Transverse colon (tissue), 4 donors: ENCODE data around the gene PRLR. TPM values are rescaled to one million over a fixed set of nuclear protein-coding genes. Genes with fewer than 3 reads are reported as not detected.
"Not testable (repeated sequence)": the region's sequence is repeated elsewhere in the genome, so short reads cannot be mapped to it uniquely, and the experiment has no call there.

Experiments
- DNase-seq: peaks from one replicate; pipeline ENCODE4 v3.0.0-alpha.2; 2019
- H3K27ac ChIP-seq, 4 donors: fragments of 200-600 bp; sonication (generic); 2 replicates each; pipeline ENCODE4 v1.5.1; 2016 to 2018; ENCODE audit warnings: inconsistent platforms in 4 of 4
- H3K27me3 ChIP-seq: fragments of 200-600 bp; sonication (generic); 2 replicates; pipeline ENCODE4 v1.5.1; 2017; ENCODE audit warnings: inconsistent platforms
- H3K36me3 ChIP-seq, 4 donors: fragments of 200-600 bp; sonication (generic); 2 replicates each; pipeline ENCODE4 v1.5.1; 2017 to 2019; ENCODE audit warnings: inconsistent platforms in 4 of 4
- H3K4me1 ChIP-seq, 4 donors: fragments of 200-600 bp; sonication (generic); 2 replicates each; pipeline ENCODE4 v1.5.1; 2017 to 2020; ENCODE audit warnings: inconsistent platforms in 4 of 4
- H3K4me3 ChIP-seq, 4 donors: fragments of 200-600 bp; sonication (generic); 1 replicate in 1 of 4; 2 replicates in 3 of 4; pipeline versions ENCODE4 v1.5.1 to v1.6.1; 2017 to 2019; ENCODE audit warnings: inconsistent platforms in 4 of 4
- H3K9me3 ChIP-seq, 2 donors: fragments of 200-600 bp; sonication (generic); 2 replicates each; pipeline ENCODE4 v1.5.1; 2017 to 2019; ENCODE audit warnings: inconsistent platforms in 2 of 2
- EP300 ChIP-seq: sonication (generic); formaldehyde crosslinking; IDR thresholded peaks from one replicate; pipeline ENCODE4 v1.6.1; 2017; ENCODE audit warnings: antibody characterized with exemption, low read depth
- POLR2A ChIP-seq: fragments of 450-650 bp; IDR thresholded peaks from one replicate; pipeline ENCODE4 v1.6.1; 2016; ENCODE audit warnings: antibody characterized with exemption, mild to moderate bottlenecking, moderate library complexity
- POLR2AphosphoS5 ChIP-seq, 3 donors: sonication (generic); formaldehyde crosslinking; IDR thresholded peaks; one replicate each; pipeline ENCODE4 v1.6.1; 2016; ENCODE audit warnings: antibody characterized with exemption in 3 of 3
- WGBS, 2 donors: methylation state at CpG; one replicate each; pipeline ENCODE4 v1.1.5; 2018; ENCODE audit warnings: low coverage in 1 of 2; 5-methylcytosine and 5-hydroxymethylcytosine counted together
- in situ Hi-C, 4 donors: fragments of 200-750 bp; cut with MboI; loops; one replicate each; pipeline versions ENCODE4 v1.15.0 to v1.15.1; 2017; ENCODE audit warnings: low sequenced_read_pairs in 3 of 4, low pct_ligation_motif_present in 1 of 4, low pct_unique_long_range_greater_than_20kb in 1 of 4
- intact Hi-C: fragments of 100-400 bp; cut with DNase I; formaldehyde crosslinking; loops from one replicate; pipeline ENCODE4 v1.15.1; 2023; ENCODE audit warnings: low total_unique reads
- total RNA-seq, 4 donors: library from RNA; depleted of rRNA; stranded (reverse); fragments of >200 nt; gene quantifications; one replicate each; pipeline ENCODE4 v1.1.0, GENCODE V29; 2016
- TF ChIP-seq, protein P1 (sequence below), 5 experiments: fragments of 200-600 bp in 3 of 5; fragments of 450-650 bp in 2 of 5; sonication (generic) in 3 of 5; IDR thresholded peaks; 1 replicate in 2 of 5; 2 replicates in 3 of 5; pipeline ENCODE4 v1.5.1; 2016 to 2017; ENCODE audit warnings: antibody characterized with exemption in 5 of 5, inconsistent platforms in 3 of 5, mild to moderate bottlenecking in 2 of 5, moderate library complexity in 1 of 5

The PRLR gene
- total RNA-seq, 4 donors from 2014 or later, result 4.9 to 19.8 (median 13.0) TPM

GRCh38 chr5:35112300-35112699 lies 118.0 kb downstream of the PRLR start:
- Histone ChIP-seq H3K27ac (no peak overlapping the region), H3K27me3 (no peaks in the 10 kb centered on the region), H3K4me1 (peaks cover 0 to 12% (median 6%) of the 10 kb centered on the region in 4 donors), H3K9me3 (no peaks in the 10 kb centered on the region), H3K36me3 (no peaks in the 10 kb centered on the region), H3K4me3 (no peak overlapping the region)
- 65 to 70% methylated on average over 3 to 4 of the region's 4 CpGs for WGBS, 2 donors
- in situ Hi-C loops (no loop called here), intact Hi-C loops (no loop called here)
- TF ChIP-seq EP300 (no peak), POLR2A (no peak), POLR2AphosphoS5 (IDR thresholded peaks at IDR 0.05) (no peak)
- TF ChIP-seq, protein P1, sequence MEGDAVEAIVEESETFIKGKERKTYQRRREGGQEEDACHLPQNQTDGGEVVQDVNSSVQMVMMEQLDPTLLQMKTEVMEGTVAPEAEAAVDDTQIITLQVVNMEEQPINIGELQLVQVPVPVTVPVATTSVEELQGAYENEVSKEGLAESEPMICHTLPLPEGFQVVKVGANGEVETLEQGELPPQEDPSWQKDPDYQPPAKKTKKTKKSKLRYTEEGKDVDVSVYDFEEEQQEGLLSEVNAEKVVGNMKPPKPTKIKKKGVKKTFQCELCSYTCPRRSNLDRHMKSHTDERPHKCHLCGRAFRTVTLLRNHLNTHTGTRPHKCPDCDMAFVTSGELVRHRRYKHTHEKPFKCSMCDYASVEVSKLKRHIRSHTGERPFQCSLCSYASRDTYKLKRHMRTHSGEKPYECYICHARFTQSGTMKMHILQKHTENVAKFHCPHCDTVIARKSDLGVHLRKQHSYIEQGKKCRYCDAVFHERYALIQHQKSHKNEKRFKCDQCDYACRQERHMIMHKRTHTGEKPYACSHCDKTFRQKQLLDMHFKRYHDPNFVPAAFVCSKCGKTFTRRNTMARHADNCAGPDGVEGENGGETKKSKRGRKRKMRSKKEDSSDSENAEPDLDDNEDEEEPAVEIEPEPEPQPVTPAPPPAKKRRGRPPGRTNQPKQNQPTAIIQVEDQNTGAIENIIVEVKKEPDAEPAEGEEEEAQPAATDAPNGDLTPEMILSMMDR (IDR thresholded peaks at IDR 0.05), result no peak
- no peak for DNase-seq

DNA sequence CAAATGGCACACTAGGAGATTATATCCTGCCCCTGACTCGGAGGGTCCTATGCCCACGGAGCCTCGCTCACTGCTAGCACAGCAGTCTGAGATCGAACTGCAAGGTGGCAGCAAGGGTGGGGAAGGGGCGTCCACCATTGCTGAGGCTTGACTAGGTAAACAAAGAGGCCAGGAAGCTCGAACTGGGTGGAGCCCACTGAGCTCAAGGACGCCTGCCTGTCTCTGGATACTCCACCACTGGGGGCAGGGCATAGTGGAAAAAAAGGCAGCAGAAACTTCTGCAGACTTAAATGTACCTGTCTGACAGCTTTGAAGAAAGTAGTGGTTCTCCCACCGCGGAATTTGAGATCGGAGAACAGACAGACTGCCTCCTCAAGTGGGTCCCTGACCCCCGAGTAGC lies 125.7 kb downstream of the PRLR start:
- 73 to 80% methylated on average over 2 to 11 of the region's 11 CpGs for WGBS, 2 donors

GRCh38 chr5:35103637-35104299 lies 126.5 kb downstream of the PRLR start:
- intact Hi-C loops (no loop called here), in situ Hi-C loops (no loop called here)
- Histone ChIP-seq H3K4me3 (no peak overlapping the region), H3K27ac (no peak overlapping the region), H3K9me3 (no peaks in the 10 kb centered on the region), H3K4me1 (peaks cover 0 to 4% (median 0%) of the 10 kb centered on the region in 4 donors), H3K36me3 (no peaks in the 10 kb centered on the region), H3K27me3 (no peaks in the 10 kb centered on the region)
- no peak for TF ChIP-seq POLR2A
- TF ChIP-seq, protein P1 (IDR thresholded peaks at IDR 0.05), result no peak
- no peak for TF ChIP-seq POLR2AphosphoS5 (IDR thresholded peaks at IDR 0.05)
- no peak for TF ChIP-seq EP300
- 87 to 100% methylated on average over 2 to 5 of the region's 5 CpGs for WGBS, 2 donors
- no peak for DNase-seq

More for the DNA sequence above, 125.7 kb downstream of the PRLR start:
- H3K27me3 ChIP-seq, H3K4me1 ChIP-seq, H3K9me3 ChIP-seq, H3K4me3 ChIP-seq, intact Hi-C loops, H3K27ac ChIP-seq, DNase-seq, H3K36me3 ChIP-seq, in situ Hi-C loops: not testable (repeated sequence)

DNA sequence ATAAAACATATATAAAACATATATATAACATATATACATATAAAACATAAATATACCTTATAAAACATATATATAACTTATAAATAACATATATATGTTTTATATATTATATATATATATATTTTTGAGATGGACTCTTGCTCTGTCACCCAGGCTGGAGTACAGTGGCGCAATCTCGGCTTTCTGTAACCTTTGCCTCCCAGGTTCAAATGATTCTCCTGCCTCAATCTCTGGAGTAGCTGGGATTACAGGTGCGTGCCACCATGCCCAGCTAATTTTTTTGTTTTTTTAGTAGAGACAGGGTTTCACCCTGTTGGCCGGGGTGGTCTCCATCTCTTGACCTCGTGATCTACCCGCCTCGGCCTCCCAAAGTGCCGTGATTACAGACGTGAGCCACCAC lies 128.6 kb downstream of the PRLR start:
- H3K27me3 ChIP-seq, H3K4me3 ChIP-seq, DNase-seq, intact Hi-C loops, H3K4me1 ChIP-seq, in situ Hi-C loops, H3K9me3 ChIP-seq, H3K27ac ChIP-seq, H3K36me3 ChIP-seq: not testable (repeated sequence)
- WGBS, 2 donors, result 85 to 96% methylated on average over 9 of the region's 9 CpGs

DNA sequence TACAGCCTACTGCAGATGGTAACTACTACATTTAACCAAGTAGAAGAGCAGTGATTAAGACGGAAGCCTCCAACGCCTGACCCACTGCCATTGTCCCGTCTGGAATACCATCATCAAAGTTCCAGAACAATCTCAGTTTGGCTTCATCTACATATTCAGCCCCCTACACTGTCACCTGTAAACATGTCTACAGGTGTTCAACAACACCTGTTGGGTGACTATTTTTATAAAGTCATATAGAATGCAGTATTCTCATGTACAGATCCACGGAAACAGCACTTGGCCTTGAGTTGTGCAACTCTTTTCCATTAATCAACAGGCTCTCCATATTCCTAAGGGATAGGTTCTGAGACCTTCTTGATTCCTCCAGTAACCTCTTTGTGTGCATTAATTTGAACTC lies 129.3 kb downstream of the PRLR start:
- Histone ChIP-seq H3K4me3 (no peak overlapping the region), H3K27me3 (no peaks in the 10 kb centered on the region), H3K9me3 (no peaks in the 10 kb centered on the region), H3K4me1 (peaks cover 0 to 8% (median 0%) of the 10 kb centered on the region in 4 donors), H3K27ac (no peak overlapping the region), H3K36me3 (no peaks in the 10 kb centered on the region)
- TF ChIP-seq, protein P1 (IDR thresholded peaks at IDR 0.05), result no peak
- TF ChIP-seq POLR2A, result no peak
- TF ChIP-seq EP300, result no peak
- no peak for TF ChIP-seq POLR2AphosphoS5 (IDR thresholded peaks at IDR 0.05)
- in situ Hi-C loops, result no loop called here
- WGBS, 2 donors, result 88 to 96% methylated on average over 3 to 4 of the region's 4 CpGs
- intact Hi-C loops, result no loop called here
- DNase-seq, result no peak
